ENCODE measurements around the gene CDK18. TPM values are rescaled to one million over a fixed set of nuclear protein-coding genes. Genes with fewer than 3 reads are reported as not detected.

The CDK18 gene
- total RNA-seq, 1 donor from 2014 or later, result 0.73 TPM

DNA sequence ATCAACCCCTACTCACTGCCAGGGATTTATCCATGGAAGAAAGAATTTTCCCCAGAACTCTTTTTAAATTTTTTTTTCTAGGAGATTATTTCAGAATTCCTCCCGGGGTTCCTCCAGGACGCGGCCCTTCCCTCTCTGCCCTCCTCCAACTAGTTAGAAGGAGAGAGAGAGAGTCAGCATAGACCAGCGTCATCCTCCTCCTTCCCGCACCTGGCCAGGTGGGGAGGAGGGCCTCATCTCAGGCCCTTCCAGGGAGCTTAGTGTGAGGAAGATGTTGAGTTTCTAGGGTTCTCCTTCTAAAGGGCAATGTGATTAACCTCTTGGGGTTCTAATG lies 63.6 kb downstream of the CDK18 start:
- intact Hi-C loops (cut with micrococcal nuclease), result no loop called here

DNA sequence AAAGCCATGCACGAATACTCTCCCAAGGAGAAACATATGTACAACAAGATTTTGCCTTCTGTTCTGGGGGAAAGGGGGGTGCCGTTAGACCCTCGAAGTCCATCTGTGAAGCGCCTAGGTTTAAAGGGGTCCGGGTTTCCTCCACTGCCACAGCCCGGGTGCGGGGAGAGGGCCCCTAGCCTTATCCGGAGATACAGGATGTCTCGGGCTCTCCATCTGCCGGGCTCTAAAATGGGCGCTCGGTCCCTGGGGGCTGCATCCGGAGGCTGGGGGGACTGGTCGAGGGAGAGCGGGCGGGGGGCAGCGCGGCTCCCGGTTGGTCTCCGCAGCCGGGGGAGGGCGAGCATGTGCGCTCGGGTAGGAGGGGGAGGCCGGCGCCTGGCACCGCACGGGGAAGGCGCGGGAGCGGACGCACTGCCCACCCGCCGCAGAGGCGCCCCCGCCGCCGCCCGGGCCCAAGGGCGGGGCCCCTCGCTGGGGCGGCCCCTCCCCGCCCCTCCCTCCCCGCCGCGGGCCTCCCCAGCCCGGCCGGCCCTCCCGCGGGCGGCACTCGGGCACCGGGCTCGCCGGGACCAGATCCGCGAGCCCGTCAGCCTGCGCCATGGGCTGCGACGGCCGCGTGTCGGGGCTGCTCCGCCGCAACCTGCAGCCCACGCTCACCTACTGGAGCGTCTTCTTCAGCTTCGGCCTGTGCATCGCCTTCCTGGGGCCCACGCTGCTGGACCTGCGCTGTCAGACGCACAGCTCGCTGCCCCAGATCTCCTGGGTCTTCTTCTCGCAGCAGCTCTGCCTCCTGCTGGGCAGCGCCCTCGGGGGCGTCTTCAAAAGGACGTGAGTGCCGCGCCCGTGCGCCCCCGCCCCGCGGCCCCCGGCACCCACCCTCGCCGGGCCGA lies 64.2 kb downstream of the CDK18 start:
- intact Hi-C loops (cut with micrococcal nuclease), result no loop called here

- intact Hi-C loops (cut with micrococcal nuclease), result no loop called here
Observed at GRCh38 chr1:205569411-205570172, 65.1 kb downstream of the CDK18 start.

GRCh38 chr1:205570173-205570501 lies 65.7 kb downstream of the CDK18 start:
- intact Hi-C loops (cut with micrococcal nuclease), result no loop called here

DNA sequence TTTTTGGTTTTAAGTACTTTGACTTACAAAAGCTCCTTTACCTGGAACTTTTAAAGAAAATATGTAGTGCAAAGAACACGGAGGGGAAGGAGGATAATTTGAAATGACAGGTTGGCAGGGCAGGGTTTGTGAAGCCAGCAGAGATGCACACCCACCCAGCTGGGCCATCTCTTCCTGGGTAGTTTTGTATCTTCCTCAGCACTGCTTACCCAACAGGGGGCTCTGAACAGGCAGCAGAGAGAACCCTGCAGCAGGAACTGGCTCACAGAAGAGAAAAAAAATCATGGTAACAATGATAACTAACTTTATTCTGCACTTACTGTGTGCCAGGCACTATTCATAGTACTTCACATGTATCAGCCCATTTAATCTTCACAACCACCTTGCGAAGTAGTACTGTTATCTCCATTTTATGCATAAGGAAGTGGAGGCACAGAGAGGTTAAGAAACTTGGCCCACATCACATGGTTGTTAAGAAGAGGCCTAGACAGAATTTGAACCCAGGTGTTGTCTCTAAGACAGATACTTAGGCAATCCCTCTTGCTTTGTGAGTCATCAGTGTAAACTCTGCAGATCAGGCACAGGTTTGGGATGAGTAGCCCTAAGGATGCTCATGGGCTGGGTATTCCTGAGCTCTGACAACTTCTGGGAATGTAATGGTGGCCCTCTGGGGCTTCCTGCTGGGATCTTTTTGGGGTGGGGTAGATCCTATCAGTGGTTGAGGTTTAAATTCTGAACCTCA lies 66.5 kb downstream of the CDK18 start:
- intact Hi-C loops (cut with micrococcal nuclease), result no loop called here

- intact Hi-C loops (cut with micrococcal nuclease), result no loop called here
Observed at GRCh38 chr1:205571747-205572146, 67.3 kb downstream of the CDK18 start.

- intact Hi-C loops (cut with micrococcal nuclease), result no loop called here
Observed at GRCh38 chr1:205572421-205572820, 68.0 kb downstream of the CDK18 start.

DNA sequence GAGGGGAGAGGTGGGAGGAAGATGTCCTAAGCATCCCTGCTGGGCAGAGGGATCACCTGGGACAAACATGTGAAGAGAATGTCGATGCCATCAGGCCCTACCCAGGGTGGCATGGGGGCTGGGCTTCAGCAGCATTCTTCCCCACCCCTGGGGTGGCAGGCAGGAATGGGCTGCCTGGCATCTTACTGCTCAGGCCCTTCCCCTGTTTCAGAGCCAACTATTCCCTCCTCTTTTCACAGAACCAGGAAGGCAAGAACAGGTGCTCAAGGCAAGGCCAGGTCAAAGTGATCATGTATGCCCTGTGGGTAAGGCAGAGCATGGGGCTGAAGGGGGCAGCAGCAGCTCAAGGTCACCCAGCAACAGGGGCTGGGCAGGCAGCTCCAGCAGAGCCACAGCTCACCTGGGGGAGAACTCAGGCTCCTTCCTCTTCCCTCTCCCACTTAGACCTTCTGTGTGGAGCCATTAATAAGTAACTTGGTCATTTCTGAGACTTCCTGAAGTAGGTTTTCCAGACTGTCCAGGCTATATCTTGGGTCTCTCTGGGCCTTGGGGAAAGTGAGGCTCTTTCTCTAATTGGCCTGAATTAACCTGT lies 70.9 kb downstream of the CDK18 start:
- intact Hi-C loops (cut with micrococcal nuclease), result no loop called here

GRCh38 chr1:205576011-205576410 lies 71.5 kb downstream of the CDK18 start:
- intact Hi-C loops (cut with micrococcal nuclease), result no loop called here

- intact Hi-C loops (cut with micrococcal nuclease), result no loop called here
Observed at GRCh38 chr1:205576805-205577761, 72.6 kb downstream of the CDK18 start.

GRCh38 chr1:205577874-205578658 lies 73.6 kb downstream of the CDK18 start:
- intact Hi-C loops (cut with micrococcal nuclease), result no loop called here

GRCh38 chr1:205578780-205579571 lies 74.5 kb downstream of the CDK18 start:
- intact Hi-C loops (cut with micrococcal nuclease), result no loop called here

DNA sequence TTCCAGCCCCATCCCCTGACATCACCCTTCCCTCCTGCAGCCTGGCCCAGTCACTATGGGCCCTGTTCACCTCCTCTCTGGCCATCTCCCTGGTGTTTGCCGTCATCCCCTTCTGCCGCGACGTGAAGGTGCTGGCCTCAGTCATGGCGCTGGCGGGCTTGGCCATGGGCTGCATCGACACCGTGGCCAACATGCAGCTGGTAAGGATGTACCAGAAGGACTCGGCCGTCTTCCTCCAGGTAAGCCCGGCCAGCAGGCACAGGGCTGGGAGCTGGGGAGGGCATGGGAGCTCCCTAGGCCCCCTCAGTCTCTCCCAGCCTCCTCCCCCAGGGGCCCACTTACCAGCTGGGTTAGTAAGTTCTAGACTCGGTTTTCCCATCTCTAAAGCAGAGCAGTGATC lies 75.2 kb downstream of the CDK18 start:
- intact Hi-C loops (cut with micrococcal nuclease), result no loop called here

DNA sequence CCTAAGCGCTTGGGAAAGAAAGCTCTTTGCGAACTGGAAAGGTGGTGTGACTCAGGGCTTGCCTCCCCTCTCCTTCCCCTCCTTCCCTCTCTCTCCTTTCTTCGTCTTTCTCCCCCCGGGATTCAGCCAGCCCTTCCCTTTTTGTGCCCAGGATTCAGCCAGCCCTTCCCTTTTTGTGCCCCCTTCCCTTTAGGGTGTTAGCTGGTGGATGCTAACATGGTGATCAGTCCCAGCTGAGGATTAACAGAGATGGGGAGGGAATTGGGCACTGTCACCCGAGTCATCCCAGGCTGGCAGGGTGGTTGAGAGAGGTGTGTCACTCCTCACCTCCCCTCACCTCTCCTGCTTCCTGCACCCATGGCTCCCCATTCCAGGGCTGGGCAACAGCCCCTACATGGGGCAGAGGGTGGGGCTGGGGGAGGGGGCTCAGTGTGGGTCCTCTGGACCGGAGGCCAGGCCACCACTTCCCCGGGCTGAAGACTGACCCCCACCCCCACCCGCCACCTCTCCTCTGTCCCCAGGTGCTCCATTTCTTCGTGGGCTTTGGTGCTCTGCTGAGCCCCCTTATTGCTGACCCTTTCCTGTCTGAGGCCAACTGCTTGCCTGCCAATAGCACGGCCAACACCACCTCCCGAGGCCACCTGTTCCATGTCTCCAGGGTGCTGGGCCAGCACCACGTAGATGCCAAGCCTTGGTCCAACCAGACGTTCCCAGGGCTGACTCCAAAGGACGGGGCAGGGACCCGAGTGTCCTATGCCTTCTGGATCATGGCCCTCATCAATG lies 75.9 kb downstream of the CDK18 start:
- intact Hi-C loops (cut with micrococcal nuclease), result no loop called here

DNA sequence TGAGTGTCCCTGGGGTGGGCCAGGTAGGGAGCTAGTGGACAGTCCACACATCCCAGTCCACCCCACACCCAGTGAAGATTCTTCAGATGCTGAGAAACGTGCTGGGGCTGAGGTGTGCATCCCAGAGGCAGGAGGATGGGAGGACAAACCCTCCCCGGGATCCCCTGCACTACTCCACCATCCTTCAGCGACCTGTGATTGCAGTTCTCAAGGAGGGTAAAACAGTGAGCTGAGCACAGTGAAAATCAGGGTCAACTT lies 76.4 kb downstream of the CDK18 start:
- intact Hi-C loops (cut with micrococcal nuclease), result no loop called here

DNA sequence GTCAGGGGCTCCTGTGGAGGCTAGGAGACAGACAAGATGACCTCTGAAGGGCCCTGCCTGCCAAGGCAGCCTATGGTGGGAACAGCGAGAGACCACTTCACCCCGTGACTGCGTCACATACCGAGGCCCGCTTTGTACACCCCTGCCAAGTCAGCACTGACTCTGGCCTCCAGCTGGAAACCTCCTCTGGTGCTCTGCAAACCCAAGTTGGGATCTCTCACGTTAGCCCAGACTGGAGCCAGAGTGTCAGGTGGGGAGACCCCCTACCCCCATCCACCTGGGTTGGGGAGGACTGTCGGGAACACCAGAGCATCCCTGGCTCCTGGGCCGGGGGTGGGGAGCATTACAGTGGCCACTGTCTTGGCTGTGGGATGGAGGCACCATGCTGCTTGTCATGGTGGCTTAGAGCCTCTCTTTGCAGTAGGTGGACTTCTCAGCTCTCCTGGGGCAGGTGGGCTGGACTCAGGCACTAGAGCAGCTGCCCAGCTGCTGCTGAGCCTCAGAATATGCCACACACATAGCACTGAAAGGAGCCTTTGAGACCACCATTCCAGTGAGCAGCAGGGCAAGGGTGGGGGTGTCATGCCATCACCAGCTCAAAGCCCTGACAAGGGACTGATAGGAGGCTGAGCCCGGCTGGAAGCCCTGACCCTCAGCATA lies 77.0 kb downstream of the CDK18 start:
- intact Hi-C loops (cut with micrococcal nuclease), result no loop called here

DNA sequence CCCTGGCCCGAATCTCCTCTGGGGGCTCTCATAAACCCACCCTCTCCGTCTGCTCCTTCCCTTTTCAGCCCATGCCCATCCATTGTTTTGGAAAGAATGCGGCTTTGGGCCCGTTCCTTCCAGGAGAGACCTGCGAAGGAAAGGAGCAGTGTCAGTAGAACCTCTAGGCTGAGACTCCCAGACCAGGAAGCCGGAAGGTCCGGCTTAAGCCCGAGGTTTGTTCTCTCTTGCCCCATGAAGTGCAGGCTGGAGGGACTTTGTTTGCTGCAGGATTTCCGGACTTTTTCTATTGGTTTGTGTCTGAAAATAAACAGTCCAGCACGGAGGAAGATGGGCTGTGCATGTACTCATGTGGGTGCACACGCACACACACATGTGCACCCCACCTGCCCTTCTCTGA lies 77.6 kb downstream of the CDK18 start:
- intact Hi-C loops (cut with micrococcal nuclease), result no loop called here
